Measurements from ENCODE around the gene LRRC59.

Gene LRRC59

DNA sequence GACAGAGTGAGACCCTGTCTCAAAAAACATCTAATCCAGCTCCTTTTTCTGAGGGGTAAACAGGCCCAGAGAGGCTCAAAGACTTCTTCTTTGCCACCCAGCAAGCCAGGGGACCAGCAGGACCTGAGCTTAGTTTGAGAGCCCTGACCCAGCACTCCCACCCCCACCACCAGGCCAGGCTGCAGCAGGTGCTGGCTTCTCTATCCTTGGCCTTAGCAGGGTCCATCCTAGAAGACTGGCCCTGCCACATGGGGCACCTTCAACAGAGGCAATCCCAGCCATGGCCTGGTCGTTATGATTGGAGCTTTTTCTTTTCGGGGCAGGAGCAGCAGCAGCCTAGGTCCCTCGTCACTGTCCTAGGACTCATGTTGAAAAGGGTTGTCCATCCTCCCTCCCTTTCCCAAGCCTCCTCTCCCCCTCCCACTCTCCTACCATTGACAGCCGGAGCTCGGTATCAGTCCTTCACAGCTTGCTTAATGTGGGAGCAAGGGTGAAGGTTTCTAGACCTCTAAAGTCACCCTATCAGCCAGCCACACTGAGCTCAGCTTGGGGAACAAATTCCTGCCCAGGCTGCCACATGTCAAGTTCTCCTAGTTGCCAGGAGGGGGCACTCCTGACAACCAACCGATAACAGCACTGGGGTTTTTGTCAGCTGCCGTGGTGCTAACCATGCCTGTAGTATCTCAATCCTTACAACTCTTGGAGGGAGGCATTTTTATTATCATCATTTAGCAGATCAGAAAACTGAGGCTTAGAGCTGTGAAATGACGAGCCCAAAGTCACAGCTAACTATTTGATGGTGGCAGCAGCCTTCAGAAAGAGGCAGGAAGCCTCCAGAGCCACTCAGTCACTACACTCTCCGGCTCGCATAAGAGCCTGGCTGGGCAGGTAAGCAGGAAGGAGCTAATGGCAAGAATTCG is 35.5 kb downstream of the LRRC59 start:
- peak; percentile 71 for ATAC-seq
- TF ChIP-seq ZC3H10 (CRISPR knock-in tag; IDR thresholded peaks at IDR 0.05) = no peak
- TF ChIP-seq, protein P1, sequence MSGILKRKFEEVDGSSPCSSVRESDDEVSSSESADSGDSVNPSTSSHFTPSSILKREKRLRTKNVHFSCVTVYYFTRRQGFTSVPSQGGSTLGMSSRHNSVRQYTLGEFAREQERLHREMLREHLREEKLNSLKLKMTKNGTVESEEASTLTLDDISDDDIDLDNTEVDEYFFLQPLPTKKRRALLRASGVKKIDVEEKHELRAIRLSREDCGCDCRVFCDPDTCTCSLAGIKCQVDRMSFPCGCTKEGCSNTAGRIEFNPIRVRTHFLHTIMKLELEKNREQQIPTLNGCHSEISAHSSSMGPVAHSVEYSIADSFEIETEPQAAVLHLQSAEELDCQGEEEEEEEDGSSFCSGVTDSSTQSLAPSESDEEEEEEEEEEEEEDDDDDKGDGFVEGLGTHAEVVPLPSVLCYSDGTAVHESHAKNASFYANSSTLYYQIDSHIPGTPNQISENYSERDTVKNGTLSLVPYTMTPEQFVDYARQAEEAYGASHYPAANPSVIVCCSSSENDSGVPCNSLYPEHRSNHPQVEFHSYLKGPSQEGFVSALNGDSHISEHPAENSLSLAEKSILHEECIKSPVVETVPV (CRISPR knock-in tag; IDR thresholded peaks at IDR 0.05) = 0 out of 2 replicates have a peak, but pooled peaks have one; percentile 18

DNA sequence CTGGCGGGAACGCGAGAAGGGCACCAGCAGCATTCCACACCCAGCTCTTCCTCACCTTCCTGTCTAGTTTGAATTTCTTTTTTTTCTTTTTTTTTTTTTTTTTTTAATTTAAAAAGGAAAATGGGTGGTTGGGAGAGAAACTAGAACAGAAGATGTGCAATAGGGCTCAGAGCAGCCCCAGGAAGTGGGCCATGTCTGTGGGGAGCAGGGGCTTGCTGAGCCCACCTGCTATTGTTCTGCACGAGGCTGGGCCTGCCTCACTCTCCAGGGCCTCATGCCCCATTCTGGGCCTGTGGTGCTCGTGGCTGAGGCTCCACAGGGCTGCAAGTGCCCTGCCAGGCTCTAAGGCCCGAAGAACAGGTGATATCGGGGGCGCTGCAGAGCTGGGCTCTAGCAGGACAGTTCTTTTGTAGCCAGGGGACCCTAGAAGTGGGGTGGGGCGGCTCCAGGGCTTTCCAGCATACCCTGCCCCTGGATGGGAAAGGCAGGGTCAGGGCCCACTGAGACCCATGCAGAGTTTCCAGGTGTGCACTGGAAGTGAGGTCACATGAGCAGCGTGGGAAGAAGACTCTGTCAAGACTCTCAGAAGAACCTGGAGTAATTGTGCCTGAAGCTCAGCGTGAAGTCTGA is 36.7 kb downstream of the LRRC59 start:
- TF ChIP-seq, protein P2, sequence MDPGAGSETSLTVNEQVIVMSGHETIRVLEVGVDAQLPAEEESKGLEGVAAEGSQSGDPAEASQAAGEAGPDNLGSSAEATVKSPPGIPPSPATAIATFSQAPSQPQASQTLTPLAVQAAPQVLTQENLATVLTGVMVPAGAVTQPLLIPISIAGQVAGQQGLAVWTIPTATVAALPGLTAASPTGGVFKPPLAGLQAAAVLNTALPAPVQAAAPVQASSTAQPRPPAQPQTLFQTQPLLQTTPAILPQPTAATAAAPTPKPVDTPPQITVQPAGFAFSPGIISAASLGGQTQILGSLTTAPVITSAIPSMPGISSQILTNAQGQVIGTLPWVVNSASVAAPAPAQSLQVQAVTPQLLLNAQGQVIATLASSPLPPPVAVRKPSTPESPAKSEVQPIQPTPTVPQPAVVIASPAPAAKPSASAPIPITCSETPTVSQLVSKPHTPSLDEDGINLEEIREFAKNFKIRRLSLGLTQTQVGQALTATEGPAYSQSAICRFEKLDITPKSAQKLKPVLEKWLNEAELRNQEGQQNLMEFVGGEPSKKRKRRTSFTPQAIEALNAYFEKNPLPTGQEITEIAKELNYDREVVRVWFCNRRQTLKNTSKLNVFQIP (CRISPR knock-in tag; IDR thresholded peaks at IDR 0.05; ENCODE audit: borderline replicate concordance, low read depth) = no peak
- TF ChIP-seq ZNF565 (CRISPR knock-in tag; conservative IDR thresholded peaks at IDR 0.05; ENCODE audit: low read depth) (no peak), RARB (CRISPR knock-in tag; IDR thresholded peaks at IDR 0.05) (no peak), ZC3H10 (CRISPR knock-in tag; IDR thresholded peaks at IDR 0.05) (no peak), PPARA (CRISPR knock-in tag; IDR thresholded peaks at IDR 0.05; ENCODE audit: borderline replicate concordance) (no peak), GLIS3 (CRISPR knock-in tag; IDR thresholded peaks at IDR 0.05) (no peak), BACH2 (CRISPR knock-in tag; IDR thresholded peaks at IDR 0.05; ENCODE audit: borderline replicate concordance) (no peak), ESRRG (CRISPR knock-in tag; IDR thresholded peaks at IDR 0.05) (no peak), ARNTL (CRISPR knock-in tag; IDR thresholded peaks at IDR 0.05; ENCODE audit: borderline replicate concordance, low read depth) (no peak), OSR1 (CRISPR knock-in tag; IDR thresholded peaks at IDR 0.05) (no peak)
- TF ChIP-seq, protein P3, sequence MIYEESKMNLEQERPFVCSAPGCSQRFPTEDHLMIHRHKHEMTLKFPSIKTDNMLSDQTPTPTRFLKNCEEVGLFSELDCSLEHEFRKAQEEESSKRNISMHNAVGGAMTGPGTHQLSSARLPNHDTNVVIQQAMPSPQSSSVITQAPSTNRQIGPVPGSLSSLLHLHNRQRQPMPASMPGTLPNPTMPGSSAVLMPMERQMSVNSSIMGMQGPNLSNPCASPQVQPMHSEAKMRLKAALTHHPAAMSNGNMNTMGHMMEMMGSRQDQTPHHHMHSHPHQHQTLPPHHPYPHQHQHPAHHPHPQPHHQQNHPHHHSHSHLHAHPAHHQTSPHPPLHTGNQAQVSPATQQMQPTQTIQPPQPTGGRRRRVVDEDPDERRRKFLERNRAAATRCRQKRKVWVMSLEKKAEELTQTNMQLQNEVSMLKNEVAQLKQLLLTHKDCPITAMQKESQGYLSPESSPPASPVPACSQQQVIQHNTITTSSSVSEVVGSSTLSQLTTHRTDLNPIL (CRISPR knock-in tag; IDR thresholded peaks at IDR 0.05; ENCODE audit: low read depth) = no peak
- no peak for ATAC-seq

DNA sequence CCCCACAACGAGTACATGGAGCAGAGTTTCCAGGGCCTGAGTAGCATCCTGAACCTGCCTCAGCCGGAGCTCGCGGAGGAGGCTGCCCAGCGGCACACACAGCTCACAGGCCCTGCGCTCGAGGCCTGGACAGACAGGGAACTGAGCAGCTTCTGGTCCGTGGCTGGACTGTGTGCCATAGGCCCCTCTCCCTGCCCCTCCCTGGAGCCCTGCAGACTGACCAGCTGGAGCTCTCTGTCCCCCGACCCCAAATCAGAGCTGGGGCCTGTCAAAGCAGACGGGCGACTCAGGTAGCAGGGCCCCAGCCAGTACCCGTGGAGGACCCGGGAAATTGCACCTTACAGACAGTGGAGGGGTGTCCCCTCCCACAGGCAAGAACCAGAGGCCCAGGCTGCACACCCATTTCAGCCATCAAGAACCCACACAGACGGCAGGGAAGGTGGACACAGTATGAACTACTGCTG is 37.3 kb downstream of the LRRC59 start:
- no peak for ATAC-seq
- TF ChIP-seq ZC3H10 (CRISPR knock-in tag; IDR thresholded peaks at IDR 0.05) = no peak
- TF ChIP-seq TCF4 (CRISPR knock-in tag; IDR thresholded peaks at IDR 0.05; ENCODE audit: borderline replicate concordance) = no peak
- no peak for TF ChIP-seq ISL1 (CRISPR knock-in tag; IDR thresholded peaks at IDR 0.05)

DNA sequence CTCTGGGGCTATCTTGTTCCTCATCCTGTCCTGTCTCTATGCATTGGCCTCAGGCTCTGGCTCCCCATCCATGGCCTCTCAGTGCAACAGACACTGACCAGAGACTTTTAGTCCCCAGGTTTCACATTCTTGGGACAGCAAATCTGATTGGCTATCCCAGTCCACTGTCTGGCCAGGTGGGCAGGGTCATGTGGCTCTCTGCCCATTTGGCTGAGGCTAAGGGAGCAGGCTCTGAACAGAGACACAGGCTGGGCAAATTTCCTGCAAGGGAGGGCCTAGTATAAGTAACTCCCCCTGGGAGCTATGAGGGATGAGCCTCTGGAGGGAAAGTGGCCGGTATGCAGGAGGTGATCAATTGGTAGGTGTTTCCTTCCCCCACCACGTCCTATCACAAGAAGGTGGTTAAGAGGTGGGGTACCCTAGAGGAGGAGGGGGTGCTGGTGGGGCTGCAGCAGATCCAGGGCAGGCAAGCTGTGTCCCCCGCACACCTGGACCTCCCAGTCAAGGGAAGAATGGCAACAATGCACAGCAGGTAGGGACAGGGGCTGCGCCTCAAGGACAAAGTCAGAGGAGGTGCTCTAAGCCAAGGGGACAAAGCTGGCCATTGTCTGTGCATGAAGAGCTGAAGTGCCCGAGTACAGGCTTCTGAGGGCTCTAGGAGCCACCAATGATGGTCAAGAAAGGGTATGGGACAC is 38.2 kb downstream of the LRRC59 start:
- TF ChIP-seq, protein P1 (CRISPR knock-in tag; IDR thresholded peaks at IDR 0.05) = no peak
- TF ChIP-seq BACH2 (CRISPR knock-in tag; IDR thresholded peaks at IDR 0.05; ENCODE audit: borderline replicate concordance) = no peak
- no peak for TF ChIP-seq CSDC2 (CRISPR knock-in tag; IDR thresholded peaks at IDR 0.05)
- no peak for TF ChIP-seq TCF4 (CRISPR knock-in tag; IDR thresholded peaks at IDR 0.05; ENCODE audit: borderline replicate concordance)
- no peak for ATAC-seq

DNA sequence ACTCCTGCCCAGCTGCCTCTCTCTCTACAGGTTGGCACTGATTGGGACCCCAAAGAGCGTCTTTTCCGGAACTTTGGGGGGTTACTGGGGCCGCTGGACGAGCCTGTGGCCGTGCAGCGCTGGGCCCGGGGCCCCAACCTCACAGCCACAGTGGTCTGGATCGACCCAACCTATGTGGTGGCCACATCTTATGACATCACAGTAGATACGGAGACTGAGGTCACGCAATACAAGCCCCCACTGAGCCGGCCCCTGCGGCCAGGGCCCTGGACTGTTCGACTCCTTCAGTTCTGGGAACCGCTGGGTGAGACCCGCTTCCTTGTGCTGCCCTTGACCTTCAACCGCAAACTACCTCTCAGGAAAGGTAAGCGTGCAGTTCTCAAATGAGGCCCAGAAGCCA is 39.1 kb downstream of the LRRC59 start:
- ATAC-seq = no peak
- no peak for TF ChIP-seq CSDC2 (CRISPR knock-in tag; IDR thresholded peaks at IDR 0.05)
- TF ChIP-seq ZNF70 (CRISPR knock-in tag; IDR thresholded peaks at IDR 0.05) = no peak
- TF ChIP-seq OSR1 (CRISPR knock-in tag; IDR thresholded peaks at IDR 0.05) = no peak
- TF ChIP-seq ZNF565 (CRISPR knock-in tag; conservative IDR thresholded peaks at IDR 0.05; ENCODE audit: low read depth) = no peak
- no peak for TF ChIP-seq SNAI2 (CRISPR knock-in tag; IDR thresholded peaks at IDR 0.05)
- TF ChIP-seq, protein P2 (CRISPR knock-in tag; IDR thresholded peaks at IDR 0.05; ENCODE audit: borderline replicate concordance, low read depth) = no peak
